LNCaP clone FGC (cell line): ENCODE data around the gene USHBP1.

Experiments used
- DNase-seq: peaks from one replicate; pipeline ENCODE4 v3.0.0-alpha.2; 2011; ENCODE audit warnings: low read depth
- H3K4me3 ChIP-seq: 2 replicates; pipeline ENCODE4 v1.5.1; 2011; ENCODE audit warnings: mild to moderate bottlenecking, low read depth, low read length, control low read depth
- CTCF ChIP-seq: IDR thresholded peaks from 2 replicates; pipeline ENCODE4 v1.5.1; 2012; ENCODE audit warnings: mild to moderate bottlenecking; ENCODE audit not compliant: control insufficient read depth, insufficient read depth; ENCODE audit errors: extremely low read depth

Gene USHBP1

GRCh38 chr19:17264641-17264979, at the start of gene USHBP1:
USHBP1 (minus strand) TSS chr19:17264745; CDS start chr19:17264299, 446 bp downstream.
- no peak for DNase-seq
- TF ChIP-seq CTCF: no peak
- no peak within 1 kb of the TSS for H3K4me3 ChIP-seq

- DNase-seq: no peak
- H3K4me3 ChIP-seq: no peak overlapping the region
- TF ChIP-seq CTCF: no peak
These were observed 49.6 kb upstream of the USHBP1 start for GRCh38 chr19:17314007-17314593.

GRCh38 chr19:17312189-17313113, 47.9 kb upstream of the USHBP1 start:
- no peak overlapping the region for H3K4me3 ChIP-seq

GRCh38 chr19:17311455-17312188, 47.1 kb upstream of the USHBP1 start:
- TF ChIP-seq CTCF: no peak
- no peak for DNase-seq
- no peak overlapping the region for H3K4me3 ChIP-seq

More at GRCh38 chr19:17312189-17313113, 47.9 kb upstream of the USHBP1 start:
- TF ChIP-seq CTCF: no peak
- no peak for DNase-seq

GRCh38 chr19:17309965-17310461, 45.5 kb upstream of the USHBP1 start:
- no peak for TF ChIP-seq CTCF
- no peak for DNase-seq
- H3K4me3 ChIP-seq: peak overlapping the region; percentile 97

GRCh38 chr19:17309198-17309964, 44.8 kb upstream of the USHBP1 start, which contains the start of gene DDA1:
DDA1 (plus strand) TSS chr19:17309563; CDS start chr19:17309655, 92 bp downstream.
- DNase-seq: peak; percentile 100
- no peak for TF ChIP-seq CTCF
- peak within 1 kb of the TSS; percentile 97 for H3K4me3 ChIP-seq
